Heart left ventricle (tissue), 13 donors: ENCODE results near the gene SEC14L1.
"Not testable (repeated sequence)": the region's sequence is repeated elsewhere in the genome, so short reads cannot be mapped to it uniquely, and the experiment has no call there.

Experiments used
- CTCF ChIP-seq, 12 donors: fragments of 200-600 bp; sonication (generic) in 4 of 12; IDR thresholded peaks; one replicate each; pipeline versions ENCODE4 v1.5.0 to v1.8.0; 2018 to 2022; ENCODE audit warnings: antibody characterized with exemption in 12 of 12, mild to moderate bottlenecking in 5 of 12
- POLR2A ChIP-seq, 2 donors: fragments of 450-650 bp; IDR thresholded peaks; one replicate each; pipeline ENCODE4 v1.6.1; 2017; ENCODE audit warnings: antibody characterized with exemption in 2 of 2, mild to moderate bottlenecking in 2 of 2, moderate library complexity in 2 of 2
- donor health status: ischemic (EF 13 %, LVEDD 7.1; RV severe dilation, severe dysfunction).
- donor health status: DM: no; HTN: yes; CAD: no.
- donor health status: DM: no; HTN: no; CAD: no.
- donor health status: ischemic (EF 25% LVEDD 6.9; RV normal size, moderate dysfunction).
- donor health status: ischemic (EF 25% LVEDD 5.7; RV mildly dilated, moderate dysfunction).
- donor health status: ischemic (EF 35%, LVEDD 5.7; RV mildly dilated, moderate dysfunction).
- donor health status: nonischemic (EF 11% LVEDD 7.7; RV severe dilation, severe dysfunction).
- donor health status: DM: yes; HTN: yes; CAD: no.
- donor health status: PGD.
- donor health status: ischemic (EF 29% LVEDD 5.4; RV normal size, mild dysfunction).
- donor health status: nonischemic (EF 23%, LVEDD 6.1; RV moderate dilation, normal function).

GRCh38 chr17:77102411-77103134 lies 38.2 kb upstream of the SEC14L1 start:
- not testable (repeated sequence) for TF ChIP-seq CTCF, POLR2A (IDR thresholded peaks at IDR 0.05)
